SJCRH30 (cell line): ENCODE measurements around the gene ELOVL4. TPM values are rescaled to one million over a fixed set of nuclear protein-coding genes. Genes with fewer than 3 reads are reported as not detected.

Experiments
- DNase-seq, 2 experiments: peaks; one replicate each; pipeline ENCODE4 v3.0.0-alpha.2; 2015 to 2020
- H3K27ac ChIP-seq: fragments of 250-450 bp; sonication (Bioruptor Pico); 2 replicates; pipeline ENCODE4 v1.5.1; 2020; ENCODE audit warnings: mild to moderate bottlenecking, moderate library complexity
- H3K27me3 ChIP-seq: fragments of 250-450 bp; sonication (Bioruptor Pico); 2 replicates; pipeline ENCODE4 v1.5.1; 2020; ENCODE audit warnings: mild to moderate bottlenecking, moderate library complexity
- H3K36me3 ChIP-seq: fragments of 250-450 bp; sonication (Bioruptor Pico); 2 replicates; pipeline ENCODE4 v1.5.1; 2020; ENCODE audit warnings: mild to moderate bottlenecking, moderate library complexity
- H3K4me1 ChIP-seq: fragments of 250-450 bp; sonication (Bioruptor Pico); 2 replicates; pipeline ENCODE4 v1.5.1; 2020; ENCODE audit warnings: mild to moderate bottlenecking, moderate library complexity
- H3K4me3 ChIP-seq: fragments of 250-450 bp; sonication (Bioruptor Pico); 2 replicates; pipeline ENCODE4 v1.5.1; 2020; ENCODE audit warnings: mild to moderate bottlenecking, moderate library complexity
- H3K9me3 ChIP-seq: fragments of 250-450 bp; sonication (Bioruptor Pico); replicated peaks from 2 replicates; pipeline ENCODE4 v1.5.1; 2020; ENCODE audit warnings: mild to moderate bottlenecking, moderate library complexity
- total RNA-seq: library from RNA; depleted of rRNA; stranded (reverse); fragments of >200 nt; shearing (Covaris generic); gene quantifications from 2 replicates; pipeline ENCODE4 v1.2.3, GENCODE V29; 2014; rRNA removed

ELOVL4 gene
- total RNA-seq, 1 experiment from 2014 or later, result 9.6 TPM

DNA sequence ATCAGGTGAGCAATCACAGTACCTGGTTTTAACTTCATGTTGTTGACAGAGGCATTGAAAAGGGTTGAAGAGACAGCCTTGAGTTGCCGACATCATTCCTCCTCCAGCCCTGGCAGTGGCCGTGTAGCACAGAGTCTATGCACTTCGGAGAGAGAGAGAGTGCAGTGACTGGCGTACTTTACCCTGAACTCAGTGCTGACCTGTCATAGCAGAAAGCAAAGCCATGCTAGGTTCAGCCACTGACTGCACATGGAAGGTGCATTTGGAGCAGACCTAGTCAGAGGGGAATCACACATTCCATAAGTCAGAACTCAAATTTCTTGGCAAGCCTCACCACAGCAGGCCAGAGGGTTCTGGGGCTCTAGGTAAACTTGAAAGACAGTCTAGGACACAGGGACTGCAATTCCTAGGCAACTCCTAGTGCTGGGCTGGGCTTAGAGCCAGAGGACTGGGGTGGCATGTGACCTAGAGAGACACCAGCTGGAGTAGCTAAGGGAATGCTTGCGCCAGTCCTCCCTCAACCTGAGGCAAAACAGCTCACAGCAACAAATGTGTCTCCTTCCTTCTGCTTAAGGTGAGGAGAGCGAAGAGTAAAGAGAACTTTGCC is 69.1 kb downstream of the ELOVL4 start:
- no peak for DNase-seq
- Histone ChIP-seq H3K4me1 (no peaks in the 10 kb centered on the region), H3K36me3 (no peaks in the 10 kb centered on the region), H3K27ac (no peak overlapping the region), H3K4me3 (no peak overlapping the region), H3K27me3 (no peaks in the 10 kb centered on the region), H3K9me3 (no peaks in the 10 kb centered on the region)

DNA sequence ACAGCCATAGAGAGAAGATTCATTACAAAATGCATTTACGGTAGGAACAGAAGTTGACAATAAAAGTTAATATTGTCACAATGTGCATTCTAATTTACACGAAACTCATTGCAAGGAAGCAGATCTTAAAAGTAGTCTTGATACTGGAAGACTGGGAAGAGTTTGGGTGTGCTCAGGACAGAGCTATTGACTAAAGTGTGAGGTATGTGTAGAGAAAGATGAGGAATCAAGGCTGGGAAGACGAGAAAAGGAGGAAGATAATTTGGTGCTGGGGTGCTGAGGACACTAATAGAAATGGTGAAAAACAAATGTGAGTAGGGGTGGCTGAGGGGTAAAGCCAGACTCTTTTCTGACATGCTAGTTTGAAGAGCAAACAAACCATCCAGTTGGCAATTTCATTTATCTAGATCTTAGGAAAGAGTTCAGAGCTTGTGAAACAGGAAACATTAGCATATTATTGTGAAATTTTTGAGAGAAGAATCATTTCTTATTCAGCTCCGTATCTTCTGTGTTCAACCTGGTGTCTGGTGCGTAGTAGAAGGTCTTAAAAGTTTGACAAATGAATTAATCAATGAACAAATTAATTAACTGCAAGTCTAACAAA is 72.7 kb downstream of the ELOVL4 start:
- H3K4me3 ChIP-seq, result no peak overlapping the region
- no peaks in the 10 kb centered on the region for H3K36me3 ChIP-seq
- H3K4me1 ChIP-seq, result no peaks in the 10 kb centered on the region; the same call in 1 of the 2 replicates
- no peaks in the 10 kb centered on the region for H3K27me3 ChIP-seq
- H3K9me3 ChIP-seq, result no peaks in the 10 kb centered on the region
- DNase-seq, result no peak
- H3K27ac ChIP-seq, result no peak overlapping the region

DNA sequence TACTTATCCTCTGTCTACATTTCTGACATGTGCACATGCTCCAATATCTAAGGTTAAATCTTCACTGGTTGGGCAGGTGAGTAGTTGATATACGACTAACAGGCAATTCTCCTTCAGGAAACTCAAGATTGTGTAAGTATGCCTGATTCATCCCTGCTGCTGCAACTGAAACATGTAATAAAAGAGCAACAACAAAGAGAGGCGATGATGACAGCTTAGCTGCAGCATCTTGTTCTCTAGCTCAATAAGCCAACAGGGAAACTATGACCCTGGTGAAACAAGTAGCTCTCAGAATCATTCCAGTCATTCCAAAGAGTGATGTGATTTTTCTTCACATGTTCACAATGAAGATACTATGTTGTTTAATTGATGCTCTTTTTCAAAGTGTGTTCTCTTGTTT is 74.4 kb downstream of the ELOVL4 start:
- DNase-seq, result no peak
- Histone ChIP-seq H3K9me3 (no peaks in the 10 kb centered on the region), H3K36me3 (no peaks in the 10 kb centered on the region), H3K27ac (no peak overlapping the region), H3K27me3 (no peaks in the 10 kb centered on the region), H3K4me1 (no peaks in the 10 kb centered on the region; the same call in 1 of the 2 replicates), H3K4me3 (no peak overlapping the region)

- H3K27ac ChIP-seq, result no peak overlapping the region
- H3K9me3 ChIP-seq, result no peaks in the 10 kb centered on the region
- H3K4me1 ChIP-seq, result no peaks in the 10 kb centered on the region; the same call in 1 of the 2 replicates
- no peaks in the 10 kb centered on the region for H3K36me3 ChIP-seq
- DNase-seq, result no peak
- H3K4me3 ChIP-seq, result no peak overlapping the region
- no peaks in the 10 kb centered on the region for H3K27me3 ChIP-seq
Measured at GRCh38 chr6:79872303-79872702, 75.0 kb downstream of the ELOVL4 start.

DNA sequence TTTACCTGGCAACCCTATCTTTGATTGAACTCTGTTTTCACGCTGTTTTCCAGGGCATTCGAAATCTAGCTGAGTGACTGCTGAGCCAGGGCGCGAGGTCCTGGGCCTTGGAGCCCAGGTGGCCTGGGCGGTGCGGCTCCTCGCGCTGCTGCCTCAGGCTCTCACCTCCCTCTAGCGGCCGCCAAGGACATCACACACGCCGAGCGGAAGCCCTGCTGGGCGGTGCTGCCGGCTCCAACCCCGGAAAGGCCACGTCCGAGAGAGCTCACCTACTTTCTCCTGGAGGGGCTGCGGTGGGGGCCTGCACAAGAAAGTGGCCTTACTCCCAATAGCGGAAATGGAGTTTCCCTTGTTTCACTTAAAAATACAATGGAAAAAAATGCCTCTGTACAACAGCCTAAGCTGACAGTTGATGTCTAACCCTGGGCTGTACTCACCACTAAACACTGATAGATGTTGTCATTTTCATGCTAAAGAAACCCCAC is 77.7 kb downstream of the ELOVL4 start:
- H3K4me3 ChIP-seq, result peak overlapping the region; percentile 40

DNA sequence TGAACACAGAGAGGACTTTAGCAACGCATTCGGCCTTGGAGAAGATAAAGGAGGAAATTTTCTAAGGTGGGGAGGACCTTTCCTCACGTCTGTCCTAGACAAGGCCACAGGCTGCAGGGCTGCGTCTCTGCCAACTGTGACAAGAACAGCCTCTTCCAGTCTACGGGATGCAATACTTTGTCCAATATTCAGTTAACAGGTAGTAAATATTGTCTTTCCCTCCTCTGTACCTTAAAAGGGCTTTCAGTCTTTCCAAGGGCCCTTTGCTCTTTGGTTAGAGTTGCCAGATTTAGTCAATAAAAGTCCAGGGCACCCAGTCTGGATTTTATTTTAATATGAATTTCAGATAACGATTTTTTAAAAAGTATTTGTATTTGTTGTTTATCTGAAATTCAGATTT is 78.2 kb downstream of the ELOVL4 start:
- H3K4me3 ChIP-seq, result no peak overlapping the region
- H3K4me1 ChIP-seq, result no peaks in the 10 kb centered on the region; the same call in 1 of the 2 replicates
- no peaks in the 10 kb centered on the region for H3K9me3 ChIP-seq
- no peak overlapping the region for H3K27ac ChIP-seq
- no peaks in the 10 kb centered on the region for H3K36me3 ChIP-seq
- H3K27me3 ChIP-seq, result no peaks in the 10 kb centered on the region; the same call in 1 of the 2 replicates
- no peak for DNase-seq

More for the DNA sequence above, 77.7 kb downstream of the ELOVL4 start:
- Histone ChIP-seq H3K27me3 (no peaks in the 10 kb centered on the region; the same call in 1 of the 2 replicates), H3K9me3 (no peaks in the 10 kb centered on the region), H3K36me3 (no peaks in the 10 kb centered on the region), H3K27ac (no peak overlapping the region), H3K4me1 (no peaks in the 10 kb centered on the region; the same call in 1 of the 2 replicates)
- DNase-seq, result peak; percentile 68 to 82

DNA sequence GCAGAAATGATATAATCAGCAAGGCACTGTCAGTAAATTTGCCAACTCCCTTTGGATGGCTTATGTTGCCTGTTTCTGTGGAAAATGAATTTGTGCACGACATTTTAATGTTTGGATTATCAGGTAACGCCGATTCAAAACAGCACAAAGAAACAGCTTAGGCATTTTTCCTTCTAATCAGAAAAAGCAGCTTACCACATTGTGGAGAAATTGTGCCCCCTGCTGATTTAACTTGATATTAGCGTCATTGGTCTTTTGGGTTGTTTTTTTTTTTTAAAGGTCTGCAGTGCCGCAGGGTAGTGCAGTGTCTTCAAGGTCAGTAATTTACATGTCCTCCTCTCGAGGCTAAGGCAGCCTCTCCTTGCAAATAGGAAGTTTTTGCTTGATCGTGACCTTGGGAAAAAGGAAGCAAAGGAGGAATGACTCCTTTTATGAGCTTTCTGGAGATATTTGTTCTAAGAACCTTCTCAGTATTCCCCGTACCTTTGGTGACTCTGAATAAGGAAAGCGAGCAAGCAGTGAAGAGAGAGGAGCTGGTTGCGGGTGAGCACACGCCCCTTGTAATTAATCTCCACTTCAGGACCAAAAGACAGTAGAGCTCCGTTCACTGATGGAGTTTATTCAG is 79.1 kb downstream of the ELOVL4 start:
- DNase-seq, result peak; percentile 49 to 85
- Histone ChIP-seq H3K4me3 (peak overlapping the region; percentile 12; the same call in 1 of the 2 replicates), H3K27ac (no peak overlapping the region), H3K4me1 (no peaks in the 10 kb centered on the region; the same call in 1 of the 2 replicates), H3K27me3 (peaks cover 2% of the 10 kb centered on the region; the same call in 1 of the 2 replicates), H3K36me3 (no peaks in the 10 kb centered on the region), H3K9me3 (no peaks in the 10 kb centered on the region)

Other genes starting within 250 kb of the ELOVL4 start
- 71.9 and 82.2 TPM in 2 replicates for gene TTK, start 57.1 kb upstream of the ELOVL4 start, total RNA-seq
- gene BCKDHB, start 159.1 kb upstream of the ELOVL4 start, total RNA-seq, result 24.2 and 26.8 TPM in 2 replicates